ENCODE results near the gene PKD1.

DNA sequence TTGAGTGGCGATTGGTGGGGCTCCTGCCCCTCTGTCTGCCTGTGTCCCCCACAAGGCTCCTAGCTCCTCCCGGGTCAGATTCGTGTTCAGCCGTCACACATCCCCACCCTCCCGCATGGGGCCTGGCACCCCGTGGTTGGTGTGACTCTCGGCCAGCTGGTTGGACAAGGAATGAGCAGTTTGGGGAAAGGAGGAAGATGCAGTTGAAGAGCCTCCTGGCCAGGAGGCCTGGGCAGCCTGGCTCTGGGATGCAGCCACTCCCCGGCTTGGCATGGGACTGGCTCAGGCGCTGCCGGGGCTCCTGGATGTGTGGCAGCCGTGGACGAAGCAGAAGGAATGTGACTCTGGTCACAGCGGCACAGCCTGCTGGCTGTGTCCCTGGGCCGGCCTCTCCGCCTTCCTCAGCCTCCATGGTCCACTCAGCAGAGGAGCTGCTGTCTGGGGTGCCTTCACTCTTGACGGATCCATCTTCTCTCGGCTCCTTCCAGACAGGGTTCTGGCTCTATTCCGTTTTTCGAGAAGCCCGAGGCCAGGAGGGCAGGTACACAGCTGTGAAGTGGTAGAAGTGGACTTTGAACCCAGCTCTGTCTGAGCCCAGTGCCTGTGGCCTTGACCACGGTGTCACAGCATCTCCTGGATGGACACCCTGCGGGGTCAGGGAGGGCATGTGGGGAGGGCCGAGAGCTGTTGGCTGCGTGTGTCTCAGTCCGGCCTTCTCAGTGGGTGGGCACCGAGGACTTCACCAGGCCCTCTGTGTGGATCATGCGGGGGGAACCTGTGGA is 22.0 kb upstream of the PKD1 start:
- no peak for TF ChIP-seq YY1 (IDR thresholded peaks at IDR 0.05; ENCODE audit: extremely low read depth, insufficient replicate concordance, low read depth, low read length)
- TF ChIP-seq POLR2A (IDR thresholded peaks at IDR 0.05; ENCODE audit: borderline replicate concordance, extremely low read depth, insufficient read depth, insufficient read length): no peak
- TF ChIP-seq, protein P1, sequence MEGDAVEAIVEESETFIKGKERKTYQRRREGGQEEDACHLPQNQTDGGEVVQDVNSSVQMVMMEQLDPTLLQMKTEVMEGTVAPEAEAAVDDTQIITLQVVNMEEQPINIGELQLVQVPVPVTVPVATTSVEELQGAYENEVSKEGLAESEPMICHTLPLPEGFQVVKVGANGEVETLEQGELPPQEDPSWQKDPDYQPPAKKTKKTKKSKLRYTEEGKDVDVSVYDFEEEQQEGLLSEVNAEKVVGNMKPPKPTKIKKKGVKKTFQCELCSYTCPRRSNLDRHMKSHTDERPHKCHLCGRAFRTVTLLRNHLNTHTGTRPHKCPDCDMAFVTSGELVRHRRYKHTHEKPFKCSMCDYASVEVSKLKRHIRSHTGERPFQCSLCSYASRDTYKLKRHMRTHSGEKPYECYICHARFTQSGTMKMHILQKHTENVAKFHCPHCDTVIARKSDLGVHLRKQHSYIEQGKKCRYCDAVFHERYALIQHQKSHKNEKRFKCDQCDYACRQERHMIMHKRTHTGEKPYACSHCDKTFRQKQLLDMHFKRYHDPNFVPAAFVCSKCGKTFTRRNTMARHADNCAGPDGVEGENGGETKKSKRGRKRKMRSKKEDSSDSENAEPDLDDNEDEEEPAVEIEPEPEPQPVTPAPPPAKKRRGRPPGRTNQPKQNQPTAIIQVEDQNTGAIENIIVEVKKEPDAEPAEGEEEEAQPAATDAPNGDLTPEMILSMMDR (IDR thresholded peaks at IDR 0.05 in 2 of 3, conservative IDR thresholded peaks at IDR 0.05 in 1 of 3; ENCODE audit: borderline replicate concordance in 1 of 3, insufficient read depth in 1 of 3, low read depth in 2 of 3, low read length in 2 of 3): no peak
- no peak for TF ChIP-seq POLR2AphosphoS5 (IDR thresholded peaks at IDR 0.05; ENCODE audit: low read depth, low read length)
- no peak for TF ChIP-seq EGR1 (IDR thresholded peaks at IDR 0.05; ENCODE audit: low read depth)

Measured in HCT116 (cell line).